ENCODE results near the gene COL18A1. TPM values are rescaled to one million over a fixed set of nuclear protein-coding genes. Genes with fewer than 3 reads are reported as not detected.

COL18A1 gene
- total RNA-seq, 1 experiment from 2014 or later = 55.9 TPM

GRCh38 chr21:45546636-45547544 is 141.9 kb downstream of the COL18A1 start:
- H3K4me1 ChIP-seq (replicated peaks) = peaks cover 24% of the 10 kb centered on the region
- no peak for DNase-seq (ENCODE audit: low read depth in 1 of 2, low spot score in 2 of 2)
- H3K27me3 ChIP-seq (replicated peaks) = no peaks in the 10 kb centered on the region
- no peak overlapping the region for H3K27ac ChIP-seq
- H3K36me3 ChIP-seq = 0 out of 2 replicates have a peak, but pooled peaks cover 3% of the 10 kb centered on the region
- H3K9me3 ChIP-seq (replicated peaks) = peaks cover 3% of the 10 kb centered on the region; the same call in 1 of the 2 replicates
- no peak overlapping the region for H3K4me3 ChIP-seq

DNA sequence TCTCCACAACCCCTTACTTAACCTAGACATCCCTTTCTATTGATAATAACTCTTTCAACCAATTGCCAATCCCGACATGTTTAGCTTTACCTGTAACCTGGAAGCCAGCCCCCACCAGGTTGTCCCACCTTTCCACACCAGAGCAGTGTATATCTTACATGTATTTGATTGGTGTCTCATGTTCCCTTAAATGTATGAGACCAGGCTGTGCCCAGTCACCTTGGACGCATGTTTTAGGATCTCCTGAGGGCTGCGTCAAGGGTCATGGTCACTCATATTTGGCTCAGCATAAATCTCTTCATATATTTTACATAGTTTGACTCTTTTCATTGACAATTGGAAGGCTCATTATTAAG is 142.6 kb downstream of the COL18A1 start:
- Histone ChIP-seq H3K36me3 (0 out of 2 replicates have a peak, but pooled peaks cover 3% of the 10 kb centered on the region), H3K27ac (no peak overlapping the region), H3K4me3 (no peak overlapping the region)

DNA sequence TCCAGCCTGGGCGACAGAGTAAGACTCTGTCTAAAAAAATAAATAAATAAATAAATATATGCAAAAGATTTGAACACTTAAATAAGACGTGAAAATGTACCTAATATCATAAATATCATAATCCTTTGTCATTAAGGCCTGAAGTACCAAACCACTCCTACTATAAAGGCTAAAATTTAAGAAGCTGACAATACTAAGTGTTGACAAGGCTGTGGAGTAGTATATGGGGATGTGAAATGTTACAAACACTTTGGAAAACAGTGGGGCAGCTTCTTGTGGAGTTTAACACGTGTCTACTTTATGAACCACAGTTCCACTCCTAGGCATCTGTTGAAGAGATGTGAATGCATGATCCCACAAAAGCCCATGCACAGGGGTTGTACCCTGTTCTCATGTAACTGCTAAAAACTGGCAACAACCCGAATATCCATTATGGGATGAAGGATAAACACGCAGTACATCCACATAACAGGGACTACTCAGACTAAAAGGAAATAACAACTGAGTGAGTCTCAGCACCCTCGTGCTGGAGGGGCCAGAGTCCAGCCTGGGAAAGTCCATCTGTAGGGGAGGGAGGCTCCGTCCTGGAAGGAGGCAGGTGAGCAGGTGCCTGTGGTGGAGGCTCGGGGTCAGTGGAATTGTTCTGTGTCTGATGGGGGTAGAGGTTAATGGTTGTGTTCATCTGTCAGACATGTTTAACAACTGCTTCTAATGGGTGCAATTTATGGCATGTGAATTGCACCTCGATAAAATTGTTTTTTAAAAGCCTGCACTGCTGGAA is 143.9 kb downstream of the COL18A1 start:
- Histone ChIP-seq H3K27ac (no peak overlapping the region), H3K4me1 (replicated peaks) (peaks cover 24% of the 10 kb centered on the region), H3K4me3 (no peak overlapping the region), H3K36me3 (peaks cover 5% of the 10 kb centered on the region; the same call in 1 of the 2 replicates), H3K27me3 (replicated peaks) (no peaks in the 10 kb centered on the region), H3K9me3 (replicated peaks) (peaks cover 3% of the 10 kb centered on the region; the same call in 1 of the 2 replicates)
- DNase-seq (ENCODE audit: low read depth in 1 of 2, low spot score in 2 of 2) = no peak

More for the DNA sequence above, 142.6 kb downstream of the COL18A1 start:
- no peak for DNase-seq (ENCODE audit: low read depth in 1 of 2, low spot score in 2 of 2)
- no peaks in the 10 kb centered on the region for H3K27me3 ChIP-seq (replicated peaks)
- peaks cover 3% of the 10 kb centered on the region; the same call in 1 of the 2 replicates for H3K9me3 ChIP-seq (replicated peaks)
- peaks cover 28% of the 10 kb centered on the region for H3K4me1 ChIP-seq (replicated peaks)

DNA sequence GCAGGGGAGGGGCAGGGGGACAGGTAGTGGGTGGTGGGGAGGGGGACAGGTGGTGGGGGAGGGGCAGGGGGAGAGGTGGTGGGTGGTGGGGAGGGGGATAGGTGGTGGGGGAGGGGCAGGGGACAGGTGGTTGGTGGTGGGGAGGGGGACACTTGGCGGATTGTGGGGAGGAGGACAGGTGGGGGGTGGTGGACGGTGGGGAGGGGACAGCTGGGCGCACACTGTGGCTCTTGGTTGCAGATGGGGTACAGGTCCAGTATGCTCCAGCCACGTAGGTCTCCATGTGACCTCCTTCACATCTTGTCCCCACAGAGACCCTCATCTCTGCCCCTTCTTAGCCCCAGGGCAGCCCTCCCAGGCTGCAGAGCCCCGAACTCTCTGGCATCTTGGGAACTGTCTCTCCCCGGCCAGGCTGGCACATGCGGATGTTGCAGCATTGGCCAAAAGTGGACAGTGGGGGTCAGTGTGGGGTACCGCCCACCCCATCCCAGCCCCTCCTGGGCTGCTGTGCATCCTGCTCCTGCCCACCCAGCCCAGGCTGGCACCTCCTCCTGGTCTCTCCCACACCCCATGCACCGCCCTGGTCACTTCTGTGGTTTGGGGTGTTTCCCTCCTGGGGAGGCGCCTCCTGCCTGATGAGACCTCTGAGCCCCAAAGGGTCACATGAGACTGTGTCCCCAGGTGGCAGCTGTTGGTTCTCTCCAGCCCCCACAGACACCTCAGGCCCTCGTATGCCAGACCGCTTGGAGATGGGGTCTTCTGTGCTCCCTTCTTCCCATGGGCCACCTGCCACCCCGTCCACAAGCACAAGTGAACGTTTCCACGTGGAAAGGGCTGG is 144.9 kb downstream of the COL18A1 start:
- no peak overlapping the region for H3K4me3 ChIP-seq
- H3K36me3 ChIP-seq = peaks cover 5% of the 10 kb centered on the region; the same call in 1 of the 2 replicates
- H3K9me3 ChIP-seq (replicated peaks) = peaks cover 3% of the 10 kb centered on the region; the same call in 1 of the 2 replicates
- no peak overlapping the region for H3K27ac ChIP-seq
- no peaks in the 10 kb centered on the region for H3K27me3 ChIP-seq (replicated peaks)
- peaks cover 27% of the 10 kb centered on the region for H3K4me1 ChIP-seq (replicated peaks)
- DNase-seq (ENCODE audit: low read depth in 1 of 2, low spot score in 2 of 2) = no peak

DNA sequence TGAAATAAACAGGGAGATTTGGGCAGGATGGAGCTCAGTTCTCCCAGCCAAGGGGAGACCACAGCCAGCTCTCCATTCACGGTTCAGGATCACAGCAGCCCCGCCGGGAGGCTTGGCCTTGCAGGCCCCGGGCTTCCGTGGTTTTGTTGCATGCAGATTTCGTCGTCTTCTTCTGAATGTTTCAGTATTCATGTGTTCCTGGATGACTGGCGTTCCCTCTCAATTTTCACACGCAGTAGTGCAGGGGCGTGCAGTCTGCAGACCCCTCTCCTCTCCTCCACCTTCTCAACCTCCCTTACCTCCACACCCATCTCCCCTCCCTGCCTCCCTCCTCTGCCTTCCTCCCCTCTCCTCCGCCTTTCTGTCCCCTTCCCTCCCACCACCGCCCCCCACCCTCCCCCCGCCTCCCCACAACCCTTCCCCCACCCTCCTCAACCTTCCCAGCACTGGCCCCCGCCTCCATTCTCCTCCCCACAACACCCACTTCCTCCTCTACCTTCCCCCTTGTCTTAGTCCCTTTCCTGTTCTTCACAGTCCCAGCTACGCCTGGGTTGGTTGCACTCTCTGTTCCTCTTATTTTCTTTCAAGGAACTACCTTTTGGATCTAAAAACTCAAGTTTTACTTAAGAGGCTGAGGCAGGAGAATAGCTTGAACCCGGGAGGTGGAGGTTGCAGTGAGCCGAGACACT is 145.7 kb downstream of the COL18A1 start:
- H3K9me3 ChIP-seq (replicated peaks) = peaks cover 3% of the 10 kb centered on the region; the same call in 1 of the 2 replicates
- H3K27ac ChIP-seq = no peak overlapping the region
- H3K4me1 ChIP-seq (replicated peaks) = peaks cover 29% of the 10 kb centered on the region
- peaks cover 7% of the 10 kb centered on the region for H3K36me3 ChIP-seq
- no peak for DNase-seq (ENCODE audit: low read depth in 1 of 2, low spot score in 2 of 2)
- H3K4me3 ChIP-seq = no peak overlapping the region
- no peaks in the 10 kb centered on the region for H3K27me3 ChIP-seq (replicated peaks)

DNA sequence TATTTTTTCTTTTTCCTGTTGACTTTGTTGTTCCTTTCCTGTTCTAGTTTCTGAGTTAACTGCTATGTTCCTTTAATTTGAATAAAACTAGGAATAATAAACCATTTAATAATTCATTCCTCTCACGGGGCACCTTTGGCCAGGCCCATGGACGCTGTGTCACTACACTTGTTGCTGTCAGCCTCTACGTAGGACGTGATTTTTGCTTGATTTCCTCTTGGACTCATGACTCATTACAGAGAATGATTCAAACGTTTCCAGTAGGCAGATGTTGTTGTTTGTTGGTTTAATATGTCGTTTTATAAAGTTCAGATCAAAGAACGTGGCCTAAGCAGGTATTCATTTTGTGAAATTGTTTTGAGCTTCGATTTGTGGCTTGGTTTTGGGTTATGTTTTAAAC is 146.4 kb downstream of the COL18A1 start:
- peaks cover 7% of the 10 kb centered on the region for H3K36me3 ChIP-seq
- H3K4me3 ChIP-seq = no peak overlapping the region
- peak in 1 of 2 experiments; percentile 43 for DNase-seq (ENCODE audit: low read depth in 1 of 2, low spot score in 2 of 2)

DNA sequence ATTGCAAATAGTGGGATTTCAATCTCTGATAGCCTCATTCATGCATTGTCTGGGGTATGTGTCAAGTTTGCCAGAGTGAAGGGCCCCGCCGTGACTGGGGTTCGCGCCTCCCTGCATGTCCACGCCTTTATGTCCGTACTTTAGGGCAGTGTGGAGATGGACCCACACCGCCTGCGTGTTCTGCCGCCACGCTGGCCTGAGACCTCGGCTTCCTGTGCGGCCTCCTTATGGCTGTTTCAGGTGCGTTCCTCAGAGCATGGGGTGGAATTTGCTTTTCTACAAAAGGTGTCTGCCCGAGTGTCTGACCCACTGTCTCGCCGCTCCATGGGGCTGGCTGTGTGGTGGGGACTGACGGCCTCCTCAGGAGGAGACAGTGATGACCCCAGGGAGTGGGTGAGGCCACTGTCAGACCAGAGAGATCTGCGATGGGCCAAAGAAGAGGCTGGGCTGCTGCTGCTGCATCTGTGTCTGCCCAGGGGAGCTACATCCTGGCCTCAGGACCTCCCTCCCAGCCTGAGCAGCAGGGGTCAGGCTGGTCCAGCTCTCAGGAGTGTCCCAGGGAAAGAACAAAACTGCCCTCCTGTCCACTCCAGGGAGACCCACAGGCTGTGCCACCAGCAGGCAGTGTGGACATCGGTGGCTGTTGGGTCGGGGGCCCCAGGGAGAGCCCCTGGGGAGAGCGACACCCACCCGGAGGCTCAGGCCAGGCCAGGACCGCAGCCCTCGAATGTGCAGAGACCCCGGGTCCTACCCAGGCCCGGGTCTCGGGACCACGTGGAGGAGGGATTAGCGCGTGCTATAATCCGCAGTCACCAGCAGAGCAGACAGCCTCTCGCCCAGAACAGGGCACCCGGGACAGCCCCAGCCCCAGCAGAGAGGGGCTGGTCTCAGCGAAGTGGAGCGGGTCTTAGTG is 147.1 kb downstream of the COL18A1 start:
- H3K4me3 ChIP-seq = no peak overlapping the region
- DNase-seq (ENCODE audit: low read depth in 1 of 2, low spot score in 2 of 2) = no peak
- H3K27ac ChIP-seq = no peak overlapping the region
- H3K9me3 ChIP-seq (replicated peaks) = peaks cover 3% of the 10 kb centered on the region; the same call in 1 of the 2 replicates
- peaks cover 42% of the 10 kb centered on the region for H3K4me1 ChIP-seq (replicated peaks)
- no peaks in the 10 kb centered on the region for H3K27me3 ChIP-seq (replicated peaks)
- H3K36me3 ChIP-seq = peaks cover 7% of the 10 kb centered on the region

More for the DNA sequence above, 146.4 kb downstream of the COL18A1 start:
- no peak overlapping the region for H3K27ac ChIP-seq
- peaks cover 36% of the 10 kb centered on the region for H3K4me1 ChIP-seq (replicated peaks)
- H3K9me3 ChIP-seq (replicated peaks) = peaks cover 3% of the 10 kb centered on the region; the same call in 1 of the 2 replicates
- no peaks in the 10 kb centered on the region for H3K27me3 ChIP-seq (replicated peaks)

- Histone ChIP-seq H3K27me3 (replicated peaks) (no peaks in the 10 kb centered on the region), H3K4me1 (replicated peaks) (peaks cover 38% of the 10 kb centered on the region), H3K4me3 (no peak overlapping the region), H3K36me3 (peaks cover 14% of the 10 kb centered on the region), H3K9me3 (replicated peaks) (peaks cover 3% of the 10 kb centered on the region; the same call in 1 of the 2 replicates), H3K27ac (no peak overlapping the region)
- DNase-seq (ENCODE audit: low read depth in 1 of 2, low spot score in 2 of 2) = no peak
These were observed 147.9 kb downstream of the COL18A1 start for GRCh38 chr21:45552696-45553391.

GRCh38 chr21:45554477-45555175 is 149.7 kb downstream of the COL18A1 start:
- no peaks in the 10 kb centered on the region for H3K9me3 ChIP-seq (replicated peaks)
- H3K36me3 ChIP-seq = peaks cover 22% of the 10 kb centered on the region
- peak overlapping the region; percentile 8; the same call in 1 of the 2 replicates for H3K27ac ChIP-seq
- H3K27me3 ChIP-seq (replicated peaks) = no peaks in the 10 kb centered on the region
- peaks cover 32% of the 10 kb centered on the region for H3K4me1 ChIP-seq (replicated peaks)
- peak; percentile 77 to 78 for DNase-seq (ENCODE audit: low read depth in 1 of 2, low spot score in 2 of 2)
- H3K4me3 ChIP-seq = peak overlapping the region; percentile 48

GRCh38 chr21:45555251-45555556 is 150.2 kb downstream of the COL18A1 start:
- Histone ChIP-seq H3K4me1 (replicated peaks) (peaks cover 32% of the 10 kb centered on the region), H3K27me3 (replicated peaks) (no peaks in the 10 kb centered on the region), H3K27ac (no peak overlapping the region), H3K4me3 (peak overlapping the region; percentile 43), H3K36me3 (peaks cover 24% of the 10 kb centered on the region), H3K9me3 (replicated peaks) (no peaks in the 10 kb centered on the region)
- DNase-seq (ENCODE audit: low read depth in 1 of 2, low spot score in 2 of 2) = no peak
